CD4-positive, alpha-beta T cell (primary cell): ENCODE data around the gene NLK. TPM values are rescaled to one million over a fixed set of nuclear protein-coding genes. Genes with fewer than 3 reads are reported as not detected.

ENCODE experiments used
- ATAC-seq: fragments of 200-7000 bp; cut with Tn5 transposase; one replicate; pipeline ENCODE4 v1.10.0; 2022; ENCODE audit warnings: mild to moderate bottlenecking; ENCODE audit not compliant: poor library complexity
- CTCF ChIA-PET: fragments of 350-600 bp; sonication (Branson Sonifier 250); formaldehyde crosslinking; loops from one replicate; lab custom pipeline; 2021; ENCODE audit warnings: antibody characterized with exemption, inconsistent platforms; lab: Charles Lee
- POLR2A ChIA-PET: fragments of 350-600 bp; sonication (Branson Sonifier 250); formaldehyde crosslinking; loops from one replicate; lab custom pipeline; 2021; ENCODE audit warnings: antibody characterized with exemption, inconsistent platforms; lab: Charles Lee
- DNase-seq, 14 experiments: peaks; one replicate each; pipeline ENCODE4 v3.0.0-alpha.2; 2013 to 2020; ENCODE audit warnings: mixed read lengths in 2 of 14
- H3K27ac ChIP-seq, 2 donors: one replicate each; pipeline versions ENCODE4 v1.5.1 to v1.7.0; 2013; ENCODE audit warnings: low read length in 2 of 2, low read depth in 1 of 2, mild to moderate bottlenecking in 1 of 2
- H3K27me3 ChIP-seq, 2 experiments: 1 replicate in 1 of 2; 2 replicates in 1 of 2; pipeline versions ENCODE4 v1.6.1 to v1.7.0; 2013; ENCODE audit warnings: low read length in 2 of 2, control low read depth in 1 of 2, mild to moderate bottlenecking in 1 of 2, moderate library complexity in 1 of 2; ENCODE audit not compliant: insufficient read depth in 2 of 2, control insufficient read depth in 1 of 2
- H3K36me3 ChIP-seq: one replicate; pipeline ENCODE4 v1.6.1; 2013; ENCODE audit warnings: low read length, control low read depth; ENCODE audit not compliant: insufficient read depth
- H3K4me1 ChIP-seq: one replicate; pipeline ENCODE4 v1.6.1; 2013; ENCODE audit warnings: low read length, control low read depth; ENCODE audit not compliant: insufficient read depth
- H3K4me3 ChIP-seq: one replicate; pipeline ENCODE4 v1.5.1; 2013; ENCODE audit warnings: mild to moderate bottlenecking, low read length, moderate library complexity
- H3K9me3 ChIP-seq, 2 experiments: 1 replicate in 1 of 2; 2 replicates in 1 of 2; pipeline versions ENCODE4 v1.6.1 to v1.7.0; 2013; ENCODE audit warnings: low read length in 2 of 2, mild to moderate bottlenecking in 2 of 2, control low read depth in 1 of 2, moderate library complexity in 1 of 2; ENCODE audit not compliant: control insufficient read depth in 1 of 2, insufficient read depth in 1 of 2
- H3K27ac Mint-ChIP-seq: one replicate; pipeline ENCODE4 v1.8.0; 2020; ENCODE audit warnings: mixed read lengths
- H3K27me3 Mint-ChIP-seq: one replicate; pipeline ENCODE4 v1.8.0; 2021; ENCODE audit warnings: mixed read lengths
- H3K36me3 Mint-ChIP-seq: one replicate; pipeline ENCODE4 v1.8.0; 2021; ENCODE audit warnings: low read depth, mixed read lengths
- H3K4me1 Mint-ChIP-seq: one replicate; pipeline ENCODE4 v1.8.0; 2021; ENCODE audit warnings: low read depth, mixed read lengths
- H3K4me3 Mint-ChIP-seq: one replicate; pipeline ENCODE4 v1.8.0; 2020; ENCODE audit warnings: mild to moderate bottlenecking, mixed read lengths
- H3K9me3 Mint-ChIP-seq: one replicate; pipeline ENCODE4 v1.8.0; 2020; ENCODE audit warnings: mixed read lengths
- CTCF ChIP-seq: fragments of 200-600 bp; IDR thresholded peaks from one replicate; pipeline ENCODE4 v1.8.0; 2022; ENCODE audit warnings: antibody characterized with exemption, mild to moderate bottlenecking
- intact Hi-C, 2 experiments: fragments of 100-400 bp; cut with DNase I in 1 of 2; cut with micrococcal nuclease in 1 of 2; formaldehyde crosslinking; loops; one replicate each; pipeline versions ENCODE4 v1.15.1 to v1.9.0; 2023 to 2025; cut with DNase I, micrococcal nuclease
- total RNA-seq, 174 experiments: library from RNA in 2 of 174; stranded (reverse) in 2 of 174; gene quantifications; one replicate each; pipeline ENCODE4 v1.2.3 and lab custom pipeline; 2021 to 2026

Gene NLK
- total RNA-seq, 2 experiments from 2014 or later = 6.8 to 7.7 TPM

DNA sequence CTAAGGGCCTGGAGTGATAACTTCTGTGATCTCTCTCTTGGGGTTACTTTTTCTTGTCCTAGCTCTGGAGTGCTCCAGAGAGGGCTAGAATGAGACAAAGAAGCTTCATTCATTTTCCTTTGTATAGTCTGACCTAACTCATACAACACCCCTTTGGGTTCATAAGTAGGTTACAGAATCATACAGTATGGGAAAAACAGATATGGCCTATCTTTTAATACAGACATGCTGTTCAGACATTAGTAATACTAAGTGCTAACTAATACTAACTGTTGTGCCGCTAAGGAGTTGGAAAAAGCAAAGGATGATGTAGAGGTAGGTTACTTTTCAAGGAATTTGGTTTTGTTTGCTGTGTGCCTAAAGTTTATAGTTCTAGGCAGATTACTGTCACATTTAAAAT, 84.7 kb downstream of the NLK start:
- CTCF ChIA-PET = no interaction called here
- Histone ChIP-seq H3K9me3 (no peaks in the 10 kb centered on the region), H3K27ac (no peak overlapping the region), H3K27me3 (no peaks in the 10 kb centered on the region), H3K4me1 (no peaks in the 10 kb centered on the region), H3K4me3 (no peak overlapping the region), H3K36me3 (peaks cover 18% of the 10 kb centered on the region)
- DNase-seq = no peak
- Mint-ChIP-seq H3K4me3 (no peak overlapping the region), H3K9me3 (no peaks in the 10 kb centered on the region), H3K27ac (no peak overlapping the region), H3K4me1 (no peaks in the 10 kb centered on the region), H3K36me3 (peaks cover 51% of the 10 kb centered on the region), H3K27me3 (no peaks in the 10 kb centered on the region)
- no peak for ATAC-seq
- TF ChIP-seq CTCF = no peak
- intact Hi-C loops = no loop called here
- POLR2A ChIA-PET = no interaction called here

DNA sequence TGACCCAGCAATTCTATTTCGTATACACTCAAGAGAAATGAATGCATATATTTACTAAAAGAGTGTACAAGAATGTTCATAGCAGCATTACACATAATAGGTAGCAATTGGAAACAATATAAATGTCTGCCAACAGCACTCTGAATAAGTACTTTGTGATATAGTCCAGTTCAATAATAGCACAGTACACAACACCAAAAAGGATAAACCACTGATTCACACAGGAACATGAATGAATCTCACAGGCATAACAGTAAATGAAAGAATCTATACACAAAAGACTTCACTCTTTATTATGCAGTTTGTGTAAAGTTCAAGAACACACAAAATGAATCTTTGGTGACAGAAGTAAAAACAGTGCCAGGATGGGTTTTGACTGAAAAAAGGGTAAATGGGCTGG, 86.3 kb downstream of the NLK start:
- H3K36me3 ChIP-seq = peaks cover 10% of the 10 kb centered on the region
- no peaks in the 10 kb centered on the region for H3K27me3 Mint-ChIP-seq
- no peak overlapping the region for H3K27ac Mint-ChIP-seq
- H3K9me3 ChIP-seq = no peaks in the 10 kb centered on the region
- intact Hi-C loops = no loop called here
- POLR2A ChIA-PET = no interaction called here
- H3K4me1 ChIP-seq = no peaks in the 10 kb centered on the region
- DNase-seq (no peak), ATAC-seq (no peak)
- no peaks in the 10 kb centered on the region for H3K9me3 Mint-ChIP-seq
- TF ChIP-seq CTCF = no peak
- CTCF ChIA-PET = no interaction called here
- no peak overlapping the region for H3K4me3 ChIP-seq
- no peak overlapping the region for H3K4me3 Mint-ChIP-seq
- no peak overlapping the region for H3K27ac ChIP-seq
- H3K36me3 Mint-ChIP-seq = peaks cover 49% of the 10 kb centered on the region
- no peaks in the 10 kb centered on the region for H3K4me1 Mint-ChIP-seq
- no peaks in the 10 kb centered on the region for H3K27me3 ChIP-seq

- Mint-ChIP-seq H3K36me3 (peaks cover 43% of the 10 kb centered on the region), H3K27ac (no peak overlapping the region), H3K27me3 (no peaks in the 10 kb centered on the region), H3K4me1 (no peaks in the 10 kb centered on the region), H3K4me3 (no peak overlapping the region), H3K9me3 (no peaks in the 10 kb centered on the region)
- H3K9me3 ChIP-seq = no peaks in the 10 kb centered on the region
- no peak overlapping the region for H3K27ac ChIP-seq
- intact Hi-C loops = no loop called here
- no peaks in the 10 kb centered on the region for H3K4me1 ChIP-seq
- no peak overlapping the region for H3K4me3 ChIP-seq
- ATAC-seq (no peak), DNase-seq (no peak)
- no peak for TF ChIP-seq CTCF
- CTCF ChIA-PET = no interaction called here
- POLR2A ChIA-PET = no interaction called here
- H3K36me3 ChIP-seq = peaks cover 13% of the 10 kb centered on the region
- H3K27me3 ChIP-seq = no peaks in the 10 kb centered on the region
Measured at GRCh38 chr17:28130472-28130871, 88.0 kb downstream of the NLK start.
